Adrenal gland (tissue), 12 donors: ENCODE data around the gene ATL1. TPM values are rescaled to one million over a fixed set of nuclear protein-coding genes. Genes with fewer than 3 reads are reported as not detected.

Experiments
- DNase-seq, 7 donors: peaks; one replicate each; pipeline ENCODE4 v3.0.0-alpha.2; 2019 to 2020
- H3K27ac ChIP-seq, 5 donors: fragments of 200-600 bp; sonication (generic) in 4 of 5; 1 replicate in 3 of 5; 2 replicates in 2 of 5; pipeline versions ENCODE4 v1.5.1 to v1.8.0; 2016 to 2020; ENCODE audit warnings: mild to moderate bottlenecking in 1 of 5
- H3K27me3 ChIP-seq: fragments of 200-600 bp; 2 replicates; pipeline ENCODE4 v1.8.0; 2021
- H3K36me3 ChIP-seq, 2 donors: fragments of 200-600 bp; replicated peaks in 1 of 2; 1 replicate in 1 of 2; 2 replicates in 1 of 2; pipeline versions ENCODE4 v1.5.1 to v1.8.0; 2018 to 2022
- H3K4me1 ChIP-seq, 2 donors: fragments of 200-600 bp; replicated peaks in 1 of 2; 1 replicate in 1 of 2; 2 replicates in 1 of 2; pipeline versions ENCODE4 v1.5.1 to v1.8.0; 2018 to 2021
- H3K4me3 ChIP-seq, 4 donors: fragments of 200-600 bp; sonication (generic) in 3 of 4; one replicate each; pipeline ENCODE4 v1.5.1; 2016 to 2018
- H3K9me3 ChIP-seq, 3 donors: fragments of 200-600 bp; sonication (generic) in 1 of 3; replicated peaks in 1 of 3; 1 replicate in 2 of 3; 2 replicates in 1 of 3; pipeline versions ENCODE4 v1.5.1 to v1.8.0; 2016 to 2021
- CTCF ChIP-seq, 6 experiments: fragments of 450-650 bp in 4 of 6; fragments of 200-600 bp in 2 of 6; sonication (generic) in 1 of 6; IDR thresholded peaks; 1 replicate in 5 of 6; 2 replicates in 1 of 6; pipeline versions ENCODE4 v1.5.1 to v1.8.0; 2016 to 2021; ENCODE audit warnings: antibody characterized with exemption in 6 of 6, mild to moderate bottlenecking in 2 of 6, moderate library complexity in 1 of 6
- POLR2A ChIP-seq, 2 donors: fragments of 450-650 bp; IDR thresholded peaks; one replicate each; pipeline ENCODE4 v1.6.1; 2017; ENCODE audit warnings: antibody characterized with exemption in 2 of 2, mild to moderate bottlenecking in 2 of 2, moderate library complexity in 1 of 2
- WGBS, 4 donors: extraction: QIAGEN DNeasy Blood & Tissue Kit in 2 of 4; methylation state at CpG; one replicate each; pipeline versions ENCODE4 v1.1.5 to v1.1.7; 2013 to 2017; 5-methylcytosine and 5-hydroxymethylcytosine counted together
- intact Hi-C, 2 donors: fragments of 100-400 bp; cut with DNase I; formaldehyde crosslinking; loops; one replicate each; pipeline versions ENCODE4 v1.14.1 to v1.15.0; 2022 to 2023
- polyA plus RNA-seq, 3 donors: library from polyadenylated mRNA; stranded (reverse); fragments of 200-250 nt in 2 of 3; fragments of 350-450 nt in 1 of 3; fragmentation: Illumina TruSeq in 1 of 3; extraction: RNeasy Lipid Tissue Mini Kit (QIAGEN cat#74804) in 1 of 3; gene quantifications; one replicate each; pipeline ENCODE4 v1.2.3, GENCODE V29; 2013 to 2014
- total RNA-seq, 9 donors: library from RNA; depleted of rRNA in 4 of 9; stranded (reverse); fragments of >200 nt in 4 of 9; fragments of 120-200 nt in 1 of 9; fragmentation: NEBNext Ultra II Directional in 1 of 9; extraction: Animal tissue kit (Norgen Biotek cat#: 25700) in 1 of 9; gene quantifications; one replicate each; pipeline versions ENCODE4 v1.1.0 to v1.2.4, GENCODE V29; 2013 to 2023
- donor health status: healthy with polysubstance abuse.
- donor health status: Bipolar disorder and iron deficiency.
- donor health status: DM: yes; HTN: yes; CAD: no.
- donor health status: DM: no; HTN: no; CAD: no.
- donor health status: DM: no; HTN: no; CAD: no.
- donor health status: DM: yes; HTN: yes; CAD: no.

Gene ATL1
- total and polyA plus RNA-seq, 12 donors: 2.1 to 10.1 (median 6.0) TPM

GRCh38 chr14:50530794-50531365 is 29.1 kb upstream of the ATL1 start:
- no peak for TF ChIP-seq CTCF (IDR thresholded peaks at IDR 0.05)
- no peak for TF ChIP-seq POLR2A (IDR thresholded peaks at IDR 0.05)
- Histone ChIP-seq H3K4me1 (peaks cover 13 to 33% of the 10 kb centered on the region in 2 donors), H3K27me3 (no peaks in the 10 kb centered on the region), H3K9me3 (no peaks in the 10 kb centered on the region), H3K27ac (no peak overlapping the region), H3K4me3 (peak overlapping the region in 1 of 4 donors; percentile 80), H3K36me3 (no peaks in the 10 kb centered on the region)
- whole genome bisulfite sequencing, 4 donors: 45 to 58% (median 53%) methylated on average over 8 of the region's 8 CpGs
- intact Hi-C loops: loop anchor here (5.0 kb wide), 2 partner anchors 209 to 214 kb away; no protein-coding TSS in a partner anchor
- no peak for DNase-seq

GRCh38 chr14:50531595-50532501 is 28.1 kb upstream of the ATL1 start:
- H3K9me3 ChIP-seq: no peaks in the 10 kb centered on the region
- H3K27me3 ChIP-seq: no peaks in the 10 kb centered on the region
- intact Hi-C loops: loop anchor here (5.0 kb wide), 2 partner anchors 210 to 215 kb away; no protein-coding TSS in a partner anchor
- H3K4me1 ChIP-seq: peaks cover 13 to 33% of the 10 kb centered on the region in 2 donors
- DNase-seq: peak; percentile 40 to 72 (median 58)
- 1 to 2% (median 1%) methylated on average over 21 to 81 of the region's 82 CpGs for WGBS, 4 donors
- peak overlapping the region; percentile 58 to 98 (median 94) for H3K27ac ChIP-seq
- no peaks in the 10 kb centered on the region for H3K36me3 ChIP-seq
- H3K4me3 ChIP-seq: peak overlapping the region; percentile 59 to 94 (median 73)
- TF ChIP-seq CTCF (IDR thresholded peaks at IDR 0.05) (no peak), POLR2A (IDR thresholded peaks at IDR 0.05) (peak in 1 of 2 donors; percentile 54)

- no peaks in the 10 kb centered on the region for H3K9me3 ChIP-seq
- DNase-seq: peak; percentile 89 to 95 (median 92)
- peak in 1 of 2 donors; percentile 86 for TF ChIP-seq POLR2A (IDR thresholded peaks at IDR 0.05)
- TF ChIP-seq CTCF (IDR thresholded peaks at IDR 0.05): peak; percentile 76 to 99 (median 91)
- intact Hi-C loops: loop anchor here (5.0 kb wide), 2 partner anchors 210 to 215 kb away; no protein-coding TSS in a partner anchor
- peaks cover 13 to 33% of the 10 kb centered on the region in 2 donors for H3K4me1 ChIP-seq
- no peaks in the 10 kb centered on the region for H3K27me3 ChIP-seq
- H3K36me3 ChIP-seq: no peaks in the 10 kb centered on the region
- WGBS, 4 donors: 0 to 1% (median 0%) methylated on average over 42 to 60 of the region's 60 CpGs
- H3K27ac ChIP-seq: peak within 1 kb of the TSS; percentile 58 to 98 (median 94)
- peak within 1 kb of the TSS; percentile 59 to 94 (median 73) for H3K4me3 ChIP-seq
These were observed 27.3 kb upstream of the ATL1 start, which contains the start of gene MAP4K5 for GRCh38 chr14:50532502-50533240. Gene MAP4K5 (minus strand): TSS chr14:50532569. CDS start chr14:50532049, 520 bp downstream.
